Cortex of kidney (tissue), 1 donor: ENCODE results near the gene LILRB5.
"Not testable (repeated sequence)": the region's sequence is repeated elsewhere in the genome, so short reads cannot be mapped to it uniquely, and the experiment has no call there.

Source experiments
- DNase-seq: peaks from one replicate; lab custom pipeline; 2025; lab: John Stamatoyannopoulos, UW

Gene LILRB5

DNA sequence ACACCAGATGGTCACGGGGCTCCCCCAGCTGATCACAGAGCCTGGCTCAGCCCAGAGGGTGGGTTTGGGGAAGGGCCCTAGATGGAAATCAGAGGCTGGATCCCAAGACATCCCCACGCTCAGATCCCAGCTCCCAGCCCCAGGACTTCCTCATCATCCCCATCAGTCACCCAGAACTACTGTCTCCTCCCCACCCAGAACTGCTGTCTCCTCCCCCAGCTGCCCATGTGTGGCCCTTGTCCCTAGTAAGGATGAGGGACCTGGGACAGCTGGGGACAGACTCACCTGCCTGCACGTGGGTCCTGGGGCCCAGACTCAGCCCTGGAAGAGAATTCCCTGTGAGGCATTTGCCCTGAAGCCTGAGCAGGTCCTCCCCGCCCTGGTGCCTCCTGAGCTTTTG lies 14.8 kb downstream of the LILRB5 start:
- DNase-seq, result not testable (repeated sequence)

DNA sequence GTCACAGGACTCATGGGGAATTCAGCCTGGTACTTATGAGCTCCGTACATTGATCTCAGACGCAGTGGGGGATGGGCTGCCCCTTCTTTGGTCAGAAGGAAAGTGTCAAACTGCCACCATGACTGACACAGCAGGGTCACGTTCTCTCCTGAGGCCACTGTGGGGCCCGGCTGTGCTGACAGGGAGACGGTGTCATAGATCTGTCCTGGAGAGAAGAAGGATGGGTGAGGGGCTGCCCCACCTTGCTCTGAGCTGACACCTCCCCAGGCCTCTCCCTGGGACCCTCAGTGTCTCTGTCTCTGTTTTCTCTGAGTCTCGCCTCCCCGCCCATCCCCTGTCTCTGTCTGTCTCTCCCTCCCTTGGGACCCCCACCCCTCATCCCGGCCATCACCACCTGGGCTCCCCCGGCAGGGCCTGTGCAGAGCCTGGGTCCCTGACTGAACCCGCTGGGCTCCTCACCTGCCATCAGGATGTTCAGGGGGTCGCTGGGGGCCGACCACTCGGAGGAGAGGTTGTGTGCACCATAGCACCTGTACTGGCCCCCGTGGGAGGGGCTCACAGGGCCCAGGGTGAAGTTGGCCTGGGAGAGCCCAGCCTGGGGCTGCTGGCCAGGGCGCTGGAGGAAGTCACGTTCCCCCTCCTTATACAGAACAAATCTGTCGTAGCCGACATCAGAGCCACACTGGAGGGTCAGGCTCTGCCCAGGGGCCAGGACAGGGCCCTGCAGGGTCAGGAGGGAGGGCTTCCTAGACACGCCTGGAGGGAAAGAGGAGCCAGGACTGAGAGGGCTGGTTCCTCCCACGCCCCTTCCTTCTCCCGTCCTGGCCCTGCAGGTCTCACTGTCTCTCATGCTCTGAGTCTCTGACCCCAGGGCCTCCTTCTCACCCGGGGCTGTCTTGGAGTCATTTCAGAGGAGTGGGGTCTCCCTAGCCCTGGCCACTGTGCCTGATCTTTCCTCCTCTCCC lies 16.4 kb downstream of the LILRB5 start:
- not testable (repeated sequence) for DNase-seq

DNA sequence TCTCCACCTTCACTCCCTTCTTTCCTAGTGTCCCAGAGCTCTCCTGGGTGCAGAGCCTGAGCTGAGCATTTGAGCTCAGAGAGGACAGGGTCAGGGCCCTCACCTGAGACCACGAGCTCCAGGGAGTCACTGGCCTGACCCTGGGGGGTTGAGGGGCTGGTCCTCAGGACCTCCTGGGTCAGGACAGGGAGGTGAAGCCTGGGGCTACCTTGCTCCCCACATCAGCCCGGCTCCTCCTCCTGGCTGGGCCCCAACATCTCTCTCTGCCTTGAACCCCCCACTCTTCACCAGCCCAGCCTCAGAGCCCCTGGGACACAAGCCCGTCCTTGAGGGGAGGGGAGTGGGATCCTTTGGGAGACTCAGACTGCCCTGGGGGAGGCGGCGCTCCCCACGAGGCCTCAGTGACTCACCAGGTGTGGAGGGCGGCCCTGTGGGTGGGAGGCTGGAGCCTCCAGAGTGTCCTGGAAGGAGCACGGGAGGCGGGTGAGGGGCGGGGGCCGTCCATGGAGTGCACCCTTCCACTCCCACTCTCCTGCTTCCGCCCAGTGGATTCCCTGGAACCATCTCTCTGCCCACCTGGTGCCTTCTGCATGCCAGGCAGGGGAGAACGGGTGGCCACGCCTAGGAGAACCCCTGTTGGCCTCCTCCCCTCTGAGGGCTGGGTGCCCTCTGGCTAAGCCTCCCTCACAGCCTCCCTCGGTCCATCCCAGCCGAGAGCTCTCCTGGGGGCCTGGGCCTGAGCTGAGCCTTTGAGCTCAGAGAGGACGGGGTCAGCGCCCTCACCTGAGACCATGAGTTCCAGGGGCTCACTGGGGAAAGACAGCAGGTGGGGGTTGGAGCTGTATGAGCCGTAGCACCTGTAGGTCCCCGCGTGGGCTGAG lies 17.3 kb downstream of the LILRB5 start:
- DNase-seq, result not testable (repeated sequence)

DNA sequence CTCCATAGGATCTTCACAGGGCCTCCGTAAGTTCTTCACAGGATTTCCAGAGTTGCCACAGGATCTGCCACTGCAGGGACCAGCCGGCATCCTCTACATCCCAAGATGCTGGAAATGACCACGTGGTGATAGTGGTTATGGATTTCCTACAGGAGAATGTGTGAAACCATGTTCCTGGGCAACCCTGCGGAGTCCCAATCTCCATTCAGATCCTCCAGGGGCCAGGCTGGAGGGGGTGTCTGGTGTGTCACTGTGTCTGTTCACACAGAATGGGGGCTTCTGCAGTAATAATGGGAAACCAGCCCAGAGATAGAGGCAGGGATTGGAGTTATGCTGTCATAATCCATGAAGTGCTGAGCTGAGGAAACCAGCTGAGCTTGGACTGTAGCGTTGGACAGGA lies 23.1 kb downstream of the LILRB5 start:
- no peak for DNase-seq

DNA sequence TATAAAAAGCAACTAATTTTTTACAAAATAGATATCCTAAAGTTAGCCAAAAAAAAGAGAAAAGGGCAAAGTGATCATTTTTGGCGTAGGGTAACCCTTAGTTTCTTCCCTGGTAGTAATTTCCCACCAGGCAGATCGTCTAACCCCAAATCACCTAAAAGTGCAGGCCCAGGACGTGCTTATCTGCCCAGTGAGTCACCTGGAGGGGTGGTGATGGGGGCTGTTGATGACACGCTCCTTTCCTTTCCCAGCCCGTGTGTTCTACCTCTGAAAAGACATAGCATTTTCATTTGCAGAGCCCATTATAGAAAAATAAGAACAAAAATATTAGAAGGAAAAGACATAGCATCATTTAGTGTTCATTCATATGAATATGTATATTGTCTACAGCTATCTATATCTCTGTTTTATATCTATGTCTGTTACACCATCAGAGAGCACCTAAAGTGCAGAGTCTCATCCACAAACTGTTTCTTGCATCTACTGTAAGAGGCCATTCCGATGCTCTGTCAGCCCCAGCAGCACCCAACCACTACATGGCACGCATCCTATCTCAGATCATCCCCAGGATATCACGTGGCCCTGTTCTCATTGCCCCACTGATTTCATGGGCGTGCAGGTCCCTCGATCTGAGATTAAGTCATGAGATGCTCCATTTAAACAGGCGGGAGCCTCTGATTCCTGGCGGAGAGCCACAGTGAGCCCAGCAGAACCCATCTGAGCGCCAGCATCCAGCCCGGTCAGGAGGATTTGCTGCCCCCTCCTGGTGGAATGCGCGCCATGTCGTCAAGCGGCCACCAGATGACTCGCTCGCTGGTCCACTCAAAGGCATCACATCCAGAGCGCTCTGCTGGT lies 25.8 kb downstream of the LILRB5 start:
- DNase-seq, result no peak

DNA sequence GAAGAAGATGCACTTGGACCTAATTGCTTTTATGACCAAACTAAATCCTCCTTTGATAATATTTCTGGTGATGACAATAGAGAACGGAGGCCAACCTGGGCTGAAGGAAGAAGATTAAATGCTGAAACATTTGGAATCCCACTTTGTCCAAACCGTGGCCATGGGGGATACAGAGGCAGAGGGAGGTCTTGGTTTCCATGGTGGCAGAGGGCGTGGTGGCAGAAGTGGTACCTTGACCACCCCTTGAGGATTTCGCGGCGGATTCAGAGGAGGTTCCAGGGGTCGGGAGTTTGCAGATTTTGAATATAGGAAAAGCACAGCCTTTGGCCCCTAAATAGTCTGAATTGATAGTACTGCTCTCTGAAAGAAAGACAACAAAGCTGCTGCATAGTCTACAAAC lies 27.0 kb downstream of the LILRB5 start:
- DNase-seq, result no peak

DNA sequence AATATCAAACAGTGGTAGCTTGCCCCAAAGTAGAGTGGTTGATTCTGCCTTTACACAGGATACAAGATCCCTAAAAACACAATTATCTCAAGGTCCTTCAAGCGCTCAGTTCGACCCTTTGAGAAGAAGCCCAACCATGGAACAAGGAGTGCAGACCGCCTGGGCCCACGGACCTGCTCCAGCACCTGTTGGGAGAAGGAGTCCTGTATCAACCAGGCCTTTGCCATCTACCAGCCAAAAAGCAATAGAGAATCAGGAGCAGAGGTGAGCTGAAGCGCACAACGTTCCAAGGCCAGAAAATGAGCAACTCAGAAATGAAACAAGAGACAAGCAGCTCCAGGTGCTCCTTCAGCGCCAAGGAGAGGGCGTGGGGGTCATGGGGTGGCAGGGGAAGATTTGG lies 27.9 kb downstream of the LILRB5 start:
- DNase-seq, result no peak

DNA sequence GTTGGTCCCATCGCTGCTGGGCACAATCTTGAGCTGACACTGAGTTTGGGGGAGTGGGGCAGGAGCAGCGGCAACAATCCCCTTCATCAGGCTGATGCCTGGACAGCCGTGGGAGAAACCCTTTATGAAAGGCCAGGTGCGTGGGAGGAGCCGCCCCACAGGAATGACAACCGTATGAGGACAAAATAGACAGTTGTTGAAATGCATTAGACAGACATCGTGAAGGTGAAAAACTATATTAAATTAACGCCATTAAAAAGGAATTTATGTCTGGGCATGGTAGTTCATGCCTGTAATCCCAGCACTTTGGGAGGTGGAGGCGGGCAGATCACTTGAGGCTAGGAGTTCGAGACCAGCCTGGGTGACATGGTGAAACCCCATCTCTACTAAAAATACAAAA lies 32.5 kb downstream of the LILRB5 start:
- not testable (repeated sequence) for DNase-seq

DNA sequence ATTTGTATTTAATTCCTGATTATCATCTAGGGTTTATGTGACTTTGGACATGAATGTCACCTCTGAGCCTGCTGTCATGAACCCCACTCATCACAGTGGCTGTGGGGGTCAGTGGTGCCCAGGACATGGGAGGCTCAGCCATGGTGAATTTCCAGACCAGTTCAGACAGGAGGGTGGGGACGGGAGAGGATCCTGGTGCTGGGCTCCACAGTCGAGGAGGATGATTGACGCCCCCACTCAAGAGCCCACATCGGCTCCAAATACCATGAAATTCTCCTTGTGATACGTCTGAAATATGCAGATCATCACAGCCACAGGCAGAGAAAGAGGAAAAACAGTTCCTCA lies 33.2 kb downstream of the LILRB5 start:
- DNase-seq, result not testable (repeated sequence)

DNA sequence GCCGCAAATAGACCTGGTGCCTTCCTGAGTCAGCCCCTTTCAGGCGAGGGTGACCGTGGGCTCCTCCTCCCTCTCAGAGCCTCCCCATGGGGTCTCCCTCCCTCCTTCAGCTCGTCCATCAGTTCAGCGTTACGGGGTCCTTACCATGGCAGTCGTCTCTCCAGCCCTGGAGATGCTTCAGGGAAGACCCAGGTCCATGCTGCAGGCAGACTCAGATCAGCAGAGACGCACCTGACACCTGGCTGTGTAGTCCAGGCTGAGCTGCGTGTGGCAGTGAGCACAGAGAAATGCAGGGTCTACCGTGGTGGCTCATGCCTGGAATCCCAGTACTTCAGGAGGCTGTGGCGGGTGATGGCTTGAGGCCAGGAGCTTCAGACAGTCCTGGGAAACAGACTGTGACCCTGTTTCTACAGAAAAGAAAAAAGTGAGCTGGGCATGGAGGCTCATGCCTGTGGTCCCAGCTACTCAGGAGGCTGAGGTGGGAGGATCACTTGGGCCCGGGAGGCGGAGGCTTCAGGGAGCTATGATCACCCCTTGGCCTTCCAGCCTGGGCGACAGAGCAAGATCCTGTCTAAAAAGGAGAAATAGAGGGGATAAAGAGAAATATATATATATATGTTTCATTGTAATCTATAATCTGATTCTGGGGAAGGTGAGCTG lies 33.7 kb downstream of the LILRB5 start:
- not testable (repeated sequence) for DNase-seq

DNA sequence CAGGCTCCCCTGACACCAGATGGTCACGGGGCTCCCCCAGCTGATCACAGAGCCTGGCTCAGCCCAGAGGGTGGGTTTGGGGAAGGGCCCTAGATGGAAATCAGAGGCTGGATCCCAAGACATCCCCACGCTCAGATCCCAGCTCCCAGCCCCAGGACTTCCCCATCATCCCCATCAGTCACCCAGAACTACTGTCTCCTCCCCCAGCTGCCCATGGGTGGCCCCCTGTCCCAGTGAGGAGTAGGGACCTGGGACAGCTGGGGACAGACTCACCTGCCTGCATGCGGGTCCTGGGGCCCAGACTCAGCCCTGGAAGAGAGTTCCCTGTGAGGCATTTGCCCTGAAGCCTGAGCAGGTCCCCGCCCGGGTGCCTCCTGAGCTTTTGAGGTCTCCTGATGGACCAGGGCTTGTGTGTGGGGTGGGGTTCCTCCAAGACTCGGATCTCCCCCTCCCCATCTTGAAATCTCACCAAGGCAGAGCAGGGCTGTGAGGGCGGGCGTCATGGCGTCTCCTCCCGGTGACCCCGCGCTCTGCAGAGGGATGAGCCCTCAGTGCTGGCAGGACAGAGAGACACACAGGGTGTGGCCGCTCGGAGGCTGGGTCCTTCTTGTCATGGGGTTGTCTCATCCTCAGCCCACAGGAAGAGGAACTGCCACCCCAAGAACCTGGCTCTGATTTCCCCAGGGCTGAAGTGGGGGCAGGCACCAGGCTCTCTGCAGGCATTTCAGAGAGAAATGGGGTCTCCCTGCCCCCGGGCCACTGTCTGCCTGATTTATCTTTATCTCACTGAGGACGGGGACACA lies 34.4 kb downstream of the LILRB5 start, which contains the start of gene LILRB3:
LILRB3 (minus strand) TSS at position 534 of the 803 bp plus-strand sequence; CDS start at position 503, 31 bp downstream.
- not testable (repeated sequence) for DNase-seq

DNA sequence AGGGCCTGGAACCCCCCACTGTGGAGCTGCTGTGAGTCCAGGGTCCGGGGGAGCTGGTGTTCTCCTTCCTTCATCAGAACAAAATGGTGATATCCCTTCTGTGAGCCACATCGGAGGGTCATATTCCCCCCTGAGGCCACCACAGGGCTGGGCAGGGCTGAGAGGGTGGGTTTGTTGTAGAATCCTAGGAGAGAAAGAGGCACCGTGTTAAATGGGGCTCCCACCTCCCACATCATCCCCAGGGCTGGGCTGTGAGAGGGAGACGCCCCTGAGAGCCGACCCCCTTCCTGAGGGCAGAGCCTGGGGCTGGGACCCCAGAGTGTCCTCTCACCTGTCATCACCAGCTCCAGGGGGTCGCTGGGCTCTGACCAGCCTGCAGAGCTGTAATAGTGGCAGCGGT lies 35.1 kb downstream of the LILRB5 start:
- not testable (repeated sequence) for DNase-seq

DNA sequence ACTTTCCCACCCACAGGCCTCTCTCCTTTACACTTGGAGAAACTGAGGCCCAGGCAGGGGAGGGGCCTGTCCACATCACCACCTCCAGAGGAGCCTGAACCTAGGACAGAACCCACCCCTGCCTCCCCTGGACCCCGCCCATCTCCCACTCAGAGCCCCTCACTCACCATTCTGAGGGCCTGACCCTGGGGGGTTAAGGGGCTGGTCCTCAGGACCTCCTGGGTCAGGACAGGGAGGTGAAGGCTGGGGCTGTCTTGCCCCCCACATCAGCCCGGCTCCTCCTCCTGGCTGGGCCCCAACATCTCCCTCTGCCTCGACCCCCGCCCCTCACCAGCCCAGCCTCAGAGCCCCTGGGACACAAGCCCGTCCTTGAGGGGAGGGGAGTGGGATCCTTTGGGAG lies 37.4 kb downstream of the LILRB5 start:
- not testable (repeated sequence) for DNase-seq

DNA sequence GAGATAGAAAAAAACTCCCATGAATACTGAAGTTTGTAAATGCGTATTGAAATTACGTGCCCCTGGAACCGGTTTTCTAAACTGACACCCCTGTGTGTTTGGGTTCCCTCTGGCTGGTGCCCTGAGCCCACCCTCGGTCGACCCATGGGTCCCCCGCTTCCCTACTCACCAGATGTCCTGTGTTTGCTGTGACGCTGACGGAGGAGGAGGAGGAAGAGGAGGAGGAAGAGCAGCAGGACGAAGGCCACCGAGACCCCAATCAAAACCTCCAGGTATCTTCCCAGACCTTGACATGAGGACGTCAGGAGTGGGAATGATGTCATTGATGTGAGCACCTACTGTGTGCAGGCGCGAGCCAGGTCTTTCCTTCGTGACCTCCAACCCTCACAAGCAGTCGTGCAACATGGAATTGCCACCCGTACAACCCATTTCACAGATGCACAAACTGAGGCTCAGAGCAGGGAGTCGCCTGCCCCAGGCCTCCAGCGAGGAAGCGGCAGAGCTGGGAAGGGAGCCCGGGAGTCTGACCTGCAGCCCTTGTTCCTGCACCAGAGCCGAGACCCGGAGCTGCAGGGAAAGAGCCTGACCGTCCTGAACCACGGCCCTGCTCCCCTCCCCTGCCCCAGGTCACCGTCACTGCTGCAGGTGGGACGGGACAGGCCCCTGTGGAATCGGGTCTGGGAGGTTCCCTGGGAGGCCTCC lies 38.0 kb downstream of the LILRB5 start:
- DNase-seq, result no peak

DNA sequence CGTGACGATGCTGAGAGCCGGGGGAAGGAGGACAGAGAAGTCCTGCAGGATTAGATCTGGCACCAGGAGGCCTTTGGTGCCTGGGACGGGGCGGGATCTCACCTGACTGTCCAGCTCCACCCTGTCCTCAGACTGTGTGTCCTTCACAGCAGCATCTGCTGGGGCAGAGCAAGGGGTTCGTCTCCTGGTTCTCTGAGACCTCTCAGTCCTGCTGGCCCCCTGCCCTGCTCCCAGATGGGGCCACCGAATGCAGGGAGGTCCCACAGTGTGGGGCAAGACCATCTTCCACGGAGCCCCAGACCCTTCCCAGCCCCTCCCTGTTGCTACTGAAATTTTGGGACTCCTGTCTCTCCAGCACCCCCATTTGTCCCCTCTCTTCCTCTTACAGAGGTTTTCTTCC lies 38.8 kb downstream of the LILRB5 start:
- DNase-seq, result no peak

DNA sequence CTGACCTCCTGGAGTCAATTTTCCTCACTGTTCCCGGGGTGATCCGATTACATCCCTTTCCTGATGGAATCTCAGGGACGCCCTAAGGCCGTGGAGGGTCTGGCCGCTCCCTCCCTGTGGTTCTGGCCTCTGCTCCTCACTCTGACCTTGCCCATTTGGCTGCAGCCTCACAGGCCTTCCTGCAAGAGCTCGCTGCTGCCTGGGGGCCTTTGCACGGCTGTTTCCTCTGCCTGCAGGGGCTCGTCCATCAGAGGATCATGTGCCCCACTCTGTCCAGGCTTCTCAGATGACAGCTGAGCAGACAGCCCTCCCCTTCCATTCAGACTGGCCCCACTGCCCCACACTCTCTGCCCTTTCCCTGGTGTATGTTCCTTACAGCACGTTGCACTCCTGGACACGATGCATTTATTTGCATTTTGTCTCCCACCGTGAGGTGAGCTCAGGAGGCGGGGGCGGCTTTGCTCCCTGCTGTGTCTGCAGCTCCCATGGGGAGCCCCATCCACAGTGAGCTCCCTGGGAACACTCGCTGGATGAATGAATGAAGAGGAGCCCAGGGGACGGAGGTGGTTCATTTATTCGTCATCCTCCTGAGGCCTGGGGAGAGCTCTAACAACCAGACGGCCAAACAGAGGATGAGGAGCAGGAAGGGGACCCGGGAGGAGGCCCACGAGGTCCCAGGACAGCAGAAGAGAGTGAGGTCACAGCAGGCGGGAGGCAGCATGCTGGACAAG lies 39.4 kb downstream of the LILRB5 start:
- DNase-seq, result not testable (repeated sequence)

DNA sequence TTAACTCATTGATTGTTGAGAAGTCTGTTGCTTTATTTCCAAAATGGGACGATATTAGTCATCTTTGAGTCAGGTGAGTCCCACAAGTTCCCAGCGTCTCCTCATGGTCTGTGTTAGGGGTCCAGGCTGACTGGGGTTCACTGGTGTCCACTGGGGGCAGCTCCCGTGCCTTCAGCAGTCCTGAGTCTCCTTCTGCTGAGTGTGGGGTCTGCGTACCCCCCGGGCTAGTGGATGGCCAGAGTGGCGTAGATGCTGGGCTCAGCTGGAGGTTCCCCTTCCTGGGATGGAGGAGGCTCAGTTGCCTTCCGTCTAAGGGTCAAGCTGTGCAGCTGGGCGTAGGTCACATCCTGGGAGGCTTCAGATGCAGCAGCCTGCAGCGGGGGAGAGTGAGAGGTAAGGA lies 40.2 kb downstream of the LILRB5 start:
- DNase-seq, result no peak

DNA sequence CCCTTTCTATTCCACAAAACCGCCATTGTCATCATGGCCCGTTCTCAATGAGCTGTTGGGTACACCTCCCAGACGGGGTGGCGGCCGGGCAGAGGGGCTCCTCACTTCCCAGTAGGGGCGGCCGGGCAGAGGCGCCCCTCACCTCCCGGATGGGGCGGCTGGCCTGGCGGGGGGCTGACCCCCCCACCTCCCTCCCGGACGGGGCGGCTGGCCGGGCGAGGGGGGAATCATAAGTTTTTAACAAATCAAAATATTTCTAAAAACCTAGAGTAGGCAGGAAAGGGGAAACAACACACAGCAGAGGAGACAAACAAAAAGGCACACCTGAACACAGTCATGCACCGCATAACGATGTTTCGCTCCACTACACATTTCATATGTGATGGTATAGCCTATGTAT lies 42.3 kb downstream of the LILRB5 start:
- DNase-seq, result not testable (repeated sequence)

DNA sequence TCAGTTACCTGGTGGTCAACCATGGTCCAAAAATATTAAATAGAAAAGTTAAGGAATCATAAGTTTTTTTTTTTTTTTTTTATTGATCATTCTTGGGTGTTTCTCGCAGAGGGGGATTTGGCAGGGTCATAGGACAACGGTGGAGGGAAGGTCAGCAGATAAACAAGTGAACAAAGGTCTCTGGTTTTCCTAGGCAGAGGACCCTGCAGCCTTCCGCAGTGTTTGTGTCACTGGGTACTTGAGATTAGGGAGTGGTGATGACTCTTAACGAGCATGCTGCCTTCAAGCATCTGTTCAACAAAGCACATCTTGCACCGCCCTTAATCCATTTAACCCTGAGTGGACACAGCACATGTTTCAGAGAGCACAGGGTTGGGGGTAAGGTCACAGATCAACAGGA lies 42.9 kb downstream of the LILRB5 start:
- DNase-seq, result not testable (repeated sequence)
